Transverse colon (tissue), 4 donors: Measurements from ENCODE around the gene SLC15A4.

Experiments used
- EP300 ChIP-seq: sonication (generic); formaldehyde crosslinking; IDR thresholded peaks from one replicate; pipeline ENCODE4 v1.6.1; 2017; ENCODE audit warnings: antibody characterized with exemption, low read depth
- POLR2A ChIP-seq: fragments of 450-650 bp; IDR thresholded peaks from one replicate; pipeline ENCODE4 v1.6.1; 2016; ENCODE audit warnings: antibody characterized with exemption, mild to moderate bottlenecking, moderate library complexity
- POLR2AphosphoS5 ChIP-seq, 3 donors: sonication (generic); formaldehyde crosslinking; IDR thresholded peaks; one replicate each; pipeline ENCODE4 v1.6.1; 2016; ENCODE audit warnings: antibody characterized with exemption in 3 of 3
- TF ChIP-seq, protein P1 (sequence below), 5 experiments: fragments of 200-600 bp in 3 of 5; fragments of 450-650 bp in 2 of 5; sonication (generic) in 3 of 5; IDR thresholded peaks; 1 replicate in 2 of 5; 2 replicates in 3 of 5; pipeline ENCODE4 v1.5.1; 2016 to 2017; ENCODE audit warnings: antibody characterized with exemption in 5 of 5, inconsistent platforms in 3 of 5, mild to moderate bottlenecking in 2 of 5, moderate library complexity in 1 of 5

DNA sequence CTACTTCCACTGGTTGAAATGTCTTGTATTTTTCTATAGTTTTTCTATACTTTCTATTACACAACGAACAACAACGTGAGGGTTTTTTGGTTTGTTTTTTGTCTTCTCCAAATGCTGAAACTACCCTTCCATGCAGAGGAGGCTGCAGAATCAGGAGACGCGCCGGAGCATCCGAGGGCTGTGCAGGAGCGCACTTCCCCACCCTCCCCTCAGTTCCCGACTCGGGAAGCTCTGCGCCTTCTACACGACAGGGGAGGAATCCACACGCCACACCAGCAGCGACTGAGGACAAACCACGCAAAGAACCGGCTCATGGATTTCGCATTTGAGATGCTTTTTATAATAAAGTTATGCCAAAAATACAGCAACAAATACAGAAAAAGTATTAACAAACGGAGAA, 30.9 kb downstream of the SLC15A4 start:
- TF ChIP-seq, protein P1, sequence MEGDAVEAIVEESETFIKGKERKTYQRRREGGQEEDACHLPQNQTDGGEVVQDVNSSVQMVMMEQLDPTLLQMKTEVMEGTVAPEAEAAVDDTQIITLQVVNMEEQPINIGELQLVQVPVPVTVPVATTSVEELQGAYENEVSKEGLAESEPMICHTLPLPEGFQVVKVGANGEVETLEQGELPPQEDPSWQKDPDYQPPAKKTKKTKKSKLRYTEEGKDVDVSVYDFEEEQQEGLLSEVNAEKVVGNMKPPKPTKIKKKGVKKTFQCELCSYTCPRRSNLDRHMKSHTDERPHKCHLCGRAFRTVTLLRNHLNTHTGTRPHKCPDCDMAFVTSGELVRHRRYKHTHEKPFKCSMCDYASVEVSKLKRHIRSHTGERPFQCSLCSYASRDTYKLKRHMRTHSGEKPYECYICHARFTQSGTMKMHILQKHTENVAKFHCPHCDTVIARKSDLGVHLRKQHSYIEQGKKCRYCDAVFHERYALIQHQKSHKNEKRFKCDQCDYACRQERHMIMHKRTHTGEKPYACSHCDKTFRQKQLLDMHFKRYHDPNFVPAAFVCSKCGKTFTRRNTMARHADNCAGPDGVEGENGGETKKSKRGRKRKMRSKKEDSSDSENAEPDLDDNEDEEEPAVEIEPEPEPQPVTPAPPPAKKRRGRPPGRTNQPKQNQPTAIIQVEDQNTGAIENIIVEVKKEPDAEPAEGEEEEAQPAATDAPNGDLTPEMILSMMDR (IDR thresholded peaks at IDR 0.05), result no peak
- no peak for TF ChIP-seq EP300
- TF ChIP-seq POLR2A, result no peak
- TF ChIP-seq POLR2AphosphoS5 (IDR thresholded peaks at IDR 0.05), result no peak
